ENCODE data around the gene PRXL2A.

Gene PRXL2A

DNA sequence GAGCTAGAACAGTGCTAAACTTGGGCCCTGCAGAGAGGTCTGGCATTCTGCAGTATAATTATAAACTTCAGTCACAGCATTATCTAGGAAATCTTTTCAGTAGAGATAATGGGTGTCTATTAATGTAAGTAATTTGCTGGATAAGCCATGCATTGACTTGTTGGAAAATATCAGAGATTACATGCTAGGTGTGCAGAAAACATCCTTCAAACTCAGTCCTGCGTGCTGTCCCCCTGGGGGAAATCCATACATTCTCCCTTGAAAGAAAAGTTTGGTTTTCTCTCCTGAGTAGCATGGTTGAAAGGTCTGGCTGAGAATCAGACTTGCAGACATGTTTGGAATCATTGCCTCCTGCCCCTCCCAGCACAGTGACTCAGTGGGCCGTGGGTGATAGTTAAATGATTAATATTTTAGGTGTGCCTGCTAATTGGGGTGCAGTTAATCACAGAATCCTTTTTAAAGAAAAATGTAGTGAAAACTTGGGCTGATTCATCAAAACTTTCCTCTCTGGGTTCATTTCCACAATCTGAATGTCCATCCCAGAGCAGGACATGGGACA is 13.9 kb upstream of the PRXL2A start:
- no peaks in the 10 kb centered on the region for H3K4me1 ChIP-seq (ENCODE audit: control insufficient read depth, insufficient read depth, low read length)
- H3K4me3 ChIP-seq (ENCODE audit: low read length) = no peak overlapping the region
- H3K4me2 ChIP-seq (ENCODE audit: low read length) = no peak overlapping the region
- H3K36me3 ChIP-seq (ENCODE audit: insufficient read depth, low read length) = no peaks in the 10 kb centered on the region
- no peaks in the 10 kb centered on the region for H3K9me3 ChIP-seq (replicated peaks; ENCODE audit: low read length)
- no peak overlapping the region for H3K9ac ChIP-seq (ENCODE audit: low read depth, low read length)
- H3K27me3 ChIP-seq (ENCODE audit: control insufficient read depth, insufficient read depth, low read length) = no peaks in the 10 kb centered on the region

DNA sequence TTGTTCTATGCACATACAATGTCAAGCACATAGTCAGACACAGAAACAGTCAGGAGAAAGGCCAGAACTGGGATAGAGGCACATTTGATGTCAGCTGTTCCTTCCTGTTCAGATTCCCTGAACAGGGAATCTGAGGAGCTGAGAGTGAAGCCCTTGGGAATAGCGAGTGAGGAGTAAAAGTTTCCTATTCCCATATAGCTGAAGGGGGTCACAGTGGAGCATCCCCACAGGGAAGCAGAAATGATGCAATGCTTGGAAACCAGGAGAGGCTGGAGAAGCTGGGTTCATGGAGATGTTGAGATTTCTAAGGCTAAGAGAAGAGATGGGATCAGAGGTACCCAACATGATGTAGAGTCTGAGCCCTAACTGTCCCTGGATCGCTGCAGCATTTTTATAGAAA is 11.3 kb upstream of the PRXL2A start:
- no peak overlapping the region for H3K4me3 ChIP-seq (ENCODE audit: low read length)
- no peaks in the 10 kb centered on the region for H3K4me1 ChIP-seq (ENCODE audit: control insufficient read depth, insufficient read depth, low read length)

DNA sequence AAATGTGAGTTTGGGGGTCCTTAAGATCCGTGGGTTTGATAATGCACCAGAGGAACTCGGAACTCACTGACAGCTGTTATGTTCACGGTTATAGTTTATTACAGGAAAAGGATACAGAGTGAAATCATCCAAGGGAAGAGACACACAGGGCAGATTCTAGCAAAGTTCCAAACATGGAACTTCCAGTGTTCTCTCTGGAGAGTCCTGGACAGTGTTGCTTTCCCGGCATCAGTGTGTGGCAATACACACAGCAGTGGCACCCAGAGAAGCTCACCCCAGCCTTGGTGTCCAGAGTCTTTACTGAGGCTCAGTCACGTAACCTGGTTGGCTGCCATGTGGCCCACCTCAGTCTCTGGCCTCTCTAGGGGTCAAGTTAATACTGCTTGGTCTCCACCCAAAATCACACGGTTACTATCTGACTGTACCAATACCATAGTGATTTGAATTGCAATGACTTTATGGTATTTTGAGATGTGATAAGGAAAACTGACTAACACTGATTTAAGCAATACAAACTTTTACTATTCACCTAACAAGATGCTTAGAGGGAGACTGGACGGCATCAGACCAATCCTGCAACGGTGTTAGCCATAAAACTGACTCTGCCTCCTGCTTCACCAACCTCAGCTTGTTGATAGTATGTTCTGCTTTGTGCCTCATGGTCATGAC is 8.1 kb upstream of the PRXL2A start:
- Histone ChIP-seq H3K4me3 (ENCODE audit: low read length) (no peak overlapping the region), H3K4me2 (ENCODE audit: low read length) (no peak overlapping the region), H3K4me1 (ENCODE audit: control insufficient read depth, insufficient read depth, low read length) (no peaks in the 10 kb centered on the region), H3K9ac (ENCODE audit: low read depth, low read length) (no peak overlapping the region), H3K9me3 (replicated peaks; ENCODE audit: low read length) (no peaks in the 10 kb centered on the region), H3K27me3 (ENCODE audit: control insufficient read depth, insufficient read depth, low read length) (no peaks in the 10 kb centered on the region), H3K36me3 (ENCODE audit: insufficient read depth, low read length) (no peaks in the 10 kb centered on the region)

More for the DNA sequence above, 11.3 kb upstream of the PRXL2A start:
- H3K36me3 ChIP-seq (ENCODE audit: insufficient read depth, low read length) = no peaks in the 10 kb centered on the region
- H3K9ac ChIP-seq (ENCODE audit: low read depth, low read length) = no peak overlapping the region
- no peak overlapping the region for H3K4me2 ChIP-seq (ENCODE audit: low read length)
- no peaks in the 10 kb centered on the region for H3K27me3 ChIP-seq (ENCODE audit: control insufficient read depth, insufficient read depth, low read length)
- no peaks in the 10 kb centered on the region for H3K9me3 ChIP-seq (replicated peaks; ENCODE audit: low read length)

DNA sequence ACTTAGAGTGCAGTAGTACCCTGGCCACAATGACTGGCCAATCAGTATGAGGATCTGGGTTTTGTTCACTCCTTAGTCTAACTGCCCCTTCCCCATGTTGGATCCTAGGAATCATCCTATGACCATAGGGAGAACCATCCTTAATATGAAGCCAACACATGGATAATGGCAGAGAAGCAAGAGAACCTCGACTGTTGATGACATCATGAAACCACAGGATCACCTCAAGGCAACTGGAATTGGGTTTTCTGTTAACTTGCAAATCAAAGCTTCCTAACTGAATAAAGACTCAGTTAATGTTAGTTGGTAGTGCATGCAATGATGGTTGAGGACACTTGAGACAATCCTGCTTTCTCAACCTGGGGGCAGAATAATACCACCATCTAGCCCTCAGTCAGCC is 3.3 kb upstream of the PRXL2A start:
- H3K9ac ChIP-seq (ENCODE audit: low read depth, low read length) = no peak overlapping the region
- H3K4me1 ChIP-seq (ENCODE audit: control insufficient read depth, insufficient read depth, low read length) = peaks cover 6% of the 10 kb centered on the region
- H3K9me3 ChIP-seq (replicated peaks; ENCODE audit: low read length) = no peaks in the 10 kb centered on the region
- H3K27me3 ChIP-seq (ENCODE audit: control insufficient read depth, insufficient read depth, low read length) = peaks cover 38% of the 10 kb centered on the region
- H3K4me3 ChIP-seq (ENCODE audit: low read length) = no peak overlapping the region
- no peak overlapping the region for H3K4me2 ChIP-seq (ENCODE audit: low read length)
- H3K36me3 ChIP-seq (ENCODE audit: insufficient read depth, low read length) = no peaks in the 10 kb centered on the region

DNA sequence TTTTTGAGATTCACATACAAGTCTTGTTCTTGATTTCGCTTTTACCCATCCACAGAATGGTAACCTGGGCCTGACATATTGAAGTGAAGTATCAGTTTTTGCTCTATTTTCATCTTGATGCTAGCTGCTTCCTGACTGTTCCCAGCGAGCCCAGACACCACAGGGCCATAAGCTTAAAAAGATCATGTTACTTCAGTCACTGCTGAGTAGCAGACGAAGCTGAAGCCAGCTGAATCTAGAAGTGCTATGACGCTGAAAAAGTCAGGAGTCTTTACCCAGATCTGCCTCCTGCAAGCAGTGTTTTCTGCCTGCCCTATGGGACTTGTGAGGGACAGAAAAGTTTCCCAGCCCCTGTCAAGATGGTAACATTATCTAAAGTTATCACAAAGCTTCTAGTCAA is 2.7 kb upstream of the PRXL2A start:
- no peaks in the 10 kb centered on the region for H3K36me3 ChIP-seq (ENCODE audit: insufficient read depth, low read length)
- H3K4me3 ChIP-seq (ENCODE audit: low read length) = no peak overlapping the region
- peaks cover 44% of the 10 kb centered on the region for H3K27me3 ChIP-seq (ENCODE audit: control insufficient read depth, insufficient read depth, low read length)
- no peak overlapping the region for H3K4me2 ChIP-seq (ENCODE audit: low read length)
- no peaks in the 10 kb centered on the region for H3K9me3 ChIP-seq (replicated peaks; ENCODE audit: low read length)
- H3K4me1 ChIP-seq (ENCODE audit: control insufficient read depth, insufficient read depth, low read length) = peaks cover 6% of the 10 kb centered on the region
- H3K9ac ChIP-seq (ENCODE audit: low read depth, low read length) = no peak overlapping the region

DNA sequence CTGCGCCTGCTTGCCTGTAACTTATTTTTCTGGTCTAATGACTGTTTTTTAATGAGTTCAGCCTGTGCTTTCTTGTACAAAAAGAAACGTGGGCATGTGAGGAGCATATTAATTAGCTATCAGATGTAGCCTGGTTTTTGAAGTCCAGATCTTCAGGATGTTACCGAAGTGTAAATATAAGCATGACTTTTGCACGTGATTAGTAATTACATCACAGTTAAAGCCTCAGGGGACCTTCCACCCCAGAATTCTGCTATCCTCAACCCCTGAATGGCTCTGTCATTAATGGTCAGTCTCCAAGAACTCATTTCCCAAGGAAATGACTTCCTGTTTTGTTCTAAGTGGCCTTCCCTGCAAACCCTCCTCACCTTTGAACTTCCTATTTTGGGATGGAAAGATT is 2.1 kb upstream of the PRXL2A start:
- Histone ChIP-seq H3K27me3 (ENCODE audit: control insufficient read depth, insufficient read depth, low read length) (peaks cover 46% of the 10 kb centered on the region), H3K4me2 (ENCODE audit: low read length) (no peak overlapping the region), H3K4me1 (ENCODE audit: control insufficient read depth, insufficient read depth, low read length) (peaks cover 6% of the 10 kb centered on the region), H3K4me3 (ENCODE audit: low read length) (no peak overlapping the region), H3K9me3 (replicated peaks; ENCODE audit: low read length) (no peaks in the 10 kb centered on the region), H3K9ac (ENCODE audit: low read depth, low read length) (no peak overlapping the region), H3K36me3 (ENCODE audit: insufficient read depth, low read length) (no peaks in the 10 kb centered on the region)

DNA sequence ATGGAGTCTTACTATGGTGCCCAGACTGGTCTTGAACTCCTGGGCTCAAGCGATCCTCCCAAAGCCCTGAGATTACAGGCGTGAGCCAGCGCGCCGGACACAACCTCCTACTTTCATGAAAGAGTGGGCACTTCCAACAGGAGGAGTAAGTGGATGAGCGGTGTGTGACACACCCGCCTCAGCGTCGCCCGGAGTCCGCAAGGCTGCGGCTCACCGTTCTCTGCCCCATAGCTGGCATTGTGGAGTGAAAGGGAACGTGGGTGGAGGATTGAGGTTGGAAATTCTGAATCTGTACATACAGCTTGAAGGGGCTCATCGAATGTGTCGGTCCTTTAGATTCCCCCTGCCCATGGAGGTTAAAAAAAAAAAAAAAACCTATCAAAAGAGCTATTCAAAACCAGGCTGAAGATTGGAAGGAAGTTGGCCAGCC is 524 bp upstream of the PRXL2A start:
- no peak overlapping the region for H3K9ac ChIP-seq (ENCODE audit: low read depth, low read length)

DNA sequence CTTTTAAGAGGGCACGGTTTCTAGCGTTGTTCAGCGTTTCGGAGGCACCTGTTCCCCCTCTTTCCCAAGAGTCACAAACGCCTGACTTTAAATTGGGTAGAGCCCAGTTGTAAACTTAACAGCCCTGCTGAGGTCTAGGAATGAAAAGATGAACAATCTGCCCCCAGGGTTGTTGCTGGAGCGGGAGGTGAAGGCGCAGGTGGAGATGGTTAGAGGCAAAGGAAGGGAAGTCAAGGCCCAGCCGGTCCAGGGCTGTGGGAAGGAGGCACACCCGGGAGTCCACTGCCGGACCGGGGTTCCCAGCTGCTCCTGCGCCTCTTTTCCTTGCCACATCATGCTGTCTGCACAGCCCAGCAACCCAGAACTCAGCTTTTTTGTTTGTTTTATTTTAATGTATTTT is 770 bp downstream of the PRXL2A start:
- H3K4me1 ChIP-seq (ENCODE audit: control insufficient read depth, insufficient read depth, low read length) = peaks cover 6% of the 10 kb centered on the region
- H3K4me2 ChIP-seq (ENCODE audit: low read length) = no peak overlapping the region
- no peak overlapping the region for H3K9ac ChIP-seq (ENCODE audit: low read depth, low read length)
- H3K9me3 ChIP-seq (replicated peaks; ENCODE audit: low read length) = no peaks in the 10 kb centered on the region
- H3K36me3 ChIP-seq (ENCODE audit: insufficient read depth, low read length) = no peaks in the 10 kb centered on the region
- peaks cover 46% of the 10 kb centered on the region for H3K27me3 ChIP-seq (ENCODE audit: control insufficient read depth, insufficient read depth, low read length)
- no peak overlapping the region for H3K4me3 ChIP-seq (ENCODE audit: low read length)

More for the DNA sequence above, 524 bp upstream of the PRXL2A start:
- peak overlapping the region; percentile 64 for H3K4me2 ChIP-seq (ENCODE audit: low read length)
- H3K4me1 ChIP-seq (ENCODE audit: control insufficient read depth, insufficient read depth, low read length) = peaks cover 6% of the 10 kb centered on the region
- H3K27me3 ChIP-seq (ENCODE audit: control insufficient read depth, insufficient read depth, low read length) = peaks cover 46% of the 10 kb centered on the region
- no peaks in the 10 kb centered on the region for H3K9me3 ChIP-seq (replicated peaks; ENCODE audit: low read length)
- peak overlapping the region; percentile 60 for H3K4me3 ChIP-seq (ENCODE audit: low read length)
- no peaks in the 10 kb centered on the region for H3K36me3 ChIP-seq (ENCODE audit: insufficient read depth, low read length)

DNA sequence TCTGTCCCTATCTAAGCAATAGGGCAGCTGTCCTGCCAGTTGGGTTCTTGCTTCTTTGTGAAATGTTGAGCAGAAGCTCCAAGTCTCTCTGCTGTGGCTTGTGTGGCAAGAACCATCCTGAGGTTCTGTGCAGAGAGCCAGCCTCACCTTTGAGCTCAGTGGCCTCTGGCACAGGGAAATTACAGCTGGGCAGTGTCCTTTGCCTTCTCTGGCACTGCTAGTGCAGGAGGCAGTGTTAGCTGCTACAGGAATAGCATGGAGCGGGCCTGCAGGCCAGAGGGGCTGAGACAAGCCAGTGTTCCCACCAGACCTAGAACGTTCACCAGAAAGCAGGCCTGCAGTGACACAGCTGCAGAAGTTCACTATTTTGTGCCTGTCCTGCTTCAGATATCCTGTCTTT is 1.8 kb downstream of the PRXL2A start:
- Histone ChIP-seq H3K9ac (ENCODE audit: low read depth, low read length) (no peak overlapping the region), H3K9me3 (replicated peaks; ENCODE audit: low read length) (no peaks in the 10 kb centered on the region), H3K4me2 (ENCODE audit: low read length) (no peak overlapping the region), H3K4me3 (ENCODE audit: low read length) (no peak overlapping the region), H3K36me3 (ENCODE audit: insufficient read depth, low read length) (no peaks in the 10 kb centered on the region), H3K4me1 (ENCODE audit: control insufficient read depth, insufficient read depth, low read length) (peaks cover 6% of the 10 kb centered on the region), H3K27me3 (ENCODE audit: control insufficient read depth, insufficient read depth, low read length) (peaks cover 51% of the 10 kb centered on the region)

DNA sequence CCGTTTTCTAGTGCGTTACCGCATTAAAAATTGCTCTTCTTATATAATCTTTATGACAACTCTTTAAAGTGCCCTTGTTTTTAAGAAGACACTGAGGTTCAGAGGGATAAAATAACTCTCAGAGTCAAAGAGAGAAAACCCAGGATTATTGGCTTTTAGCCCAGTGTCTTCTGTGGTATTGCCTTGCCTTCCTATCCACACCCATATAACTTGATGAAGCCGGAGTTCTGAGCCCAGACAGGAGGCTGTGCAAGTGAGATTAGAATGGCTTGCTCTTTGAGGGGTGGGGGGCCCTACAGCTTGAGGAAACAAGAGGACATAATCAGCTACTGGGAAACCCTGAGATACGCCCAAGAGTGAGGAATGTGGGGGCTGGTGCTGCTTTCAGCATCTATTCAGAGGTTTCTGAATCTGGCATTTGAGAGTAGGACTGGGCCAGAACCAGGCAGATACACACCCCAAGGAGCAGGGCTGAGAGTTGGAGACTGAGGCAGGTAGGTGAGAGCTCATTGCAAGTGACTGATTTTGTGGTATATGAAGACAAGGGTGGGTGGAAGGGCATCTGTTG is 2.3 kb downstream of the PRXL2A start:
- Histone ChIP-seq H3K27me3 (ENCODE audit: control insufficient read depth, insufficient read depth, low read length) (peaks cover 51% of the 10 kb centered on the region), H3K36me3 (ENCODE audit: insufficient read depth, low read length) (no peaks in the 10 kb centered on the region), H3K4me2 (ENCODE audit: low read length) (no peak overlapping the region), H3K9me3 (replicated peaks; ENCODE audit: low read length) (no peaks in the 10 kb centered on the region), H3K4me1 (ENCODE audit: control insufficient read depth, insufficient read depth, low read length) (peaks cover 6% of the 10 kb centered on the region), H3K4me3 (ENCODE audit: low read length) (no peak overlapping the region), H3K9ac (ENCODE audit: low read depth, low read length) (no peak overlapping the region)

DNA sequence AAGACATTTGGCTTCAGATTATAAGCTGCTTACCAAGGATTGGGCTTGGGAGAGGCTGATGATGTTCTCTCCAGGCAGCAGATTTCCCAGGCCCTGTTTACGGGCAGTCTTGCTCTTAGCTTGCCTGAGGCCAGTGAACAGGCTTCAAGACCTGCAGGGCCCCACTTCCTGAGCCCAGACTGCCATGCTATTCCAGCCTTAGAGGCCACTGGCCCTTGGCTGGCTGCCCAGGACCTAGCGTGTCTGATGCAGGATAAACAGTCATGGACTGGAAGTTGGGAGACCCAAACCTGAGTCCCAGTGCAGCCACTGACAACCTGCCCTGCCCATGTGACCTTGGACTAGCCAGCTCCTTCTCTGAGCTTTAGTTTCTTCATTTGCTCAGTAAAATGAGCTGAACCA is 2.9 kb downstream of the PRXL2A start:
- H3K27me3 ChIP-seq (ENCODE audit: control insufficient read depth, insufficient read depth, low read length) = peaks cover 49% of the 10 kb centered on the region
- H3K4me3 ChIP-seq (ENCODE audit: low read length) = no peak overlapping the region
- H3K4me2 ChIP-seq (ENCODE audit: low read length) = no peak overlapping the region
- no peaks in the 10 kb centered on the region for H3K9me3 ChIP-seq (replicated peaks; ENCODE audit: low read length)
- H3K4me1 ChIP-seq (ENCODE audit: control insufficient read depth, insufficient read depth, low read length) = peaks cover 6% of the 10 kb centered on the region
- H3K36me3 ChIP-seq (ENCODE audit: insufficient read depth, low read length) = no peaks in the 10 kb centered on the region
- no peak overlapping the region for H3K9ac ChIP-seq (ENCODE audit: low read depth, low read length)

Measured in skeletal muscle satellite cell (primary cell).